Hepatocyte (in vitro differentiated cells): ENCODE results near the gene TRAF3. TPM values are rescaled to one million over a fixed set of nuclear protein-coding genes. Genes with fewer than 3 reads are reported as not detected.
"Not testable (repeated sequence)": the region's sequence is repeated elsewhere in the genome, so short reads cannot be mapped to it uniquely, and the experiment has no call there.

Source experiments
- DNase-seq: peaks from one replicate; pipeline ENCODE4 v3.0.0-alpha.2; 2016; ENCODE audit warnings: low spot score
- H2AFZ ChIP-seq: fragments of 200-600 bp; sonication (generic); 2 replicates; pipeline ENCODE4 v1.6.0; 2016; ENCODE audit warnings: antibody characterized with exemption, mild to moderate bottlenecking
- H3K27ac ChIP-seq: fragments of 200-600 bp; sonication (generic); 2 replicates; pipeline ENCODE4 v1.5.1; 2016; ENCODE audit warnings: mild to moderate bottlenecking
- H3K27me3 ChIP-seq: fragments of 200-600 bp; sonication (generic); 2 replicates; pipeline ENCODE4 v1.6.1; 2016
- H3K36me3 ChIP-seq: fragments of 200-600 bp; sonication (generic); replicated peaks from 2 replicates; pipeline ENCODE4 v1.5.1; 2016; ENCODE audit warnings: low read depth; ENCODE audit not compliant: insufficient read depth
- H3K4me1 ChIP-seq: fragments of 200-600 bp; sonication (generic); 2 replicates; pipeline ENCODE4 v1.5.1; 2016; ENCODE audit warnings: mild to moderate bottlenecking, moderate library complexity; ENCODE audit not compliant: insufficient read depth
- H3K4me2 ChIP-seq: fragments of 200-600 bp; sonication (generic); 2 replicates; pipeline ENCODE4 v1.6.0; 2016
- H3K4me3 ChIP-seq: fragments of 200-600 bp; sonication (generic); 2 replicates; pipeline ENCODE4 v1.5.1; 2016; ENCODE audit warnings: mild to moderate bottlenecking
- H3K79me2 ChIP-seq: fragments of 200-600 bp; sonication (generic); 2 replicates; pipeline ENCODE4 v1.6.0; 2017; ENCODE audit warnings: mild to moderate bottlenecking
- H3K9me2 ChIP-seq: fragments of 200-600 bp; sonication (generic); replicated peaks from 2 replicates; pipeline ENCODE4 v1.6.0; 2017; ENCODE audit warnings: mild to moderate bottlenecking; ENCODE audit not compliant: insufficient read depth
- H3K9me3 ChIP-seq: fragments of 200-600 bp; sonication (generic); 2 replicates; pipeline ENCODE4 v1.5.1; 2016; ENCODE audit warnings: low read depth, mild to moderate bottlenecking
- H4K20me1 ChIP-seq: fragments of 200-600 bp; sonication (generic); 2 replicates; pipeline ENCODE4 v1.6.0; 2016; ENCODE audit warnings: mild to moderate bottlenecking; ENCODE audit not compliant: insufficient read depth, poor library complexity, severe bottlenecking
- EZH2 ChIP-seq: fragments of 200-600 bp; sonication (generic); IDR thresholded peaks from 2 replicates; pipeline ENCODE4 v1.6.1; 2016; ENCODE audit warnings: antibody characterized with exemption, mild to moderate bottlenecking, borderline replicate concordance
- EZH2phosphoT487 ChIP-seq: fragments of 200-600 bp; sonication (generic); IDR thresholded peaks from one replicate; pipeline ENCODE4 v1.6.1; 2018; ENCODE audit warnings: antibody characterized with exemption, mild to moderate bottlenecking, low read depth, moderate library complexity; ENCODE audit not compliant: unreplicated experiment, severe bottlenecking
- WGBS: methylation state at CpG from one replicate; pipeline ENCODE4 v1.1.6; 2016; ENCODE audit warnings: low lambda C conversion rate; ENCODE audit errors: missing lambda C conversion rate; 5-methylcytosine and 5-hydroxymethylcytosine counted together
- polyA plus RNA-seq: library from polyadenylated mRNA; unstranded; fragments of >200 nt; fragmentation: Nextera tagmentation; extraction: Ambion mirVana; gene quantifications from 2 replicates; pipeline ENCODE4 v1.2.1, GENCODE V29; 2016
- total RNA-seq: library from RNA; depleted of rRNA; stranded (reverse); fragments of >200 nt; gene quantifications from 2 replicates; pipeline ENCODE4 v1.2.3, GENCODE V29; 2014
- TF ChIP-seq, protein P1 (sequence below): fragments of 200-600 bp; sonication (generic); IDR thresholded peaks from 2 replicates; pipeline ENCODE4 v1.5.1; 2016; ENCODE audit warnings: antibody characterized with exemption, mild to moderate bottlenecking; ENCODE audit not compliant: poor library complexity

The TRAF3 gene
- total and polyA plus RNA-seq, 2 experiments from 2014 or later: 8.0 to 15.8 TPM

DNA sequence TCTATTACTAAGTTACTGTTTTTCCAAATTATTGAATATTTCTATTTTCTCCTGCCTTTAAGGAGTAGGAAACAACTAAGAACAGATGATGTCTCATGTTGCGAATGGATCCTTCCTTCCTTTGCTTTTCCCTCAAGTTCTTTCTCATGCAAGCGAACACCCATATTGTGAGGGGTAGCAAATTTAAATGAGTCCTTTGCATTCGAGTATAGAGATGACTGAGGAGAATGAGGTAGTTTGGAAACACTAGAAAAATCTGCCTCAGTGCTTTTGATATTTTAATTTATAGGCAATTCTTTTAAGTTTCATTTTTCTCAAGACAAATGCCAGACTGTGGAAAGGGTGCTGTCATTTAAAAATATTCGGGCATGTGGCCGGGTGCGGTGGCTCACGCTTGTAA, 56.1 kb downstream of the TRAF3 start:
- 93% methylated on average over 7 of the region's 7 CpGs for WGBS
- no peaks in the 10 kb centered on the region for H4K20me1 ChIP-seq
- TF ChIP-seq EZH2 (no peak), EZH2phosphoT487 (no peak)
- TF ChIP-seq, protein P1, sequence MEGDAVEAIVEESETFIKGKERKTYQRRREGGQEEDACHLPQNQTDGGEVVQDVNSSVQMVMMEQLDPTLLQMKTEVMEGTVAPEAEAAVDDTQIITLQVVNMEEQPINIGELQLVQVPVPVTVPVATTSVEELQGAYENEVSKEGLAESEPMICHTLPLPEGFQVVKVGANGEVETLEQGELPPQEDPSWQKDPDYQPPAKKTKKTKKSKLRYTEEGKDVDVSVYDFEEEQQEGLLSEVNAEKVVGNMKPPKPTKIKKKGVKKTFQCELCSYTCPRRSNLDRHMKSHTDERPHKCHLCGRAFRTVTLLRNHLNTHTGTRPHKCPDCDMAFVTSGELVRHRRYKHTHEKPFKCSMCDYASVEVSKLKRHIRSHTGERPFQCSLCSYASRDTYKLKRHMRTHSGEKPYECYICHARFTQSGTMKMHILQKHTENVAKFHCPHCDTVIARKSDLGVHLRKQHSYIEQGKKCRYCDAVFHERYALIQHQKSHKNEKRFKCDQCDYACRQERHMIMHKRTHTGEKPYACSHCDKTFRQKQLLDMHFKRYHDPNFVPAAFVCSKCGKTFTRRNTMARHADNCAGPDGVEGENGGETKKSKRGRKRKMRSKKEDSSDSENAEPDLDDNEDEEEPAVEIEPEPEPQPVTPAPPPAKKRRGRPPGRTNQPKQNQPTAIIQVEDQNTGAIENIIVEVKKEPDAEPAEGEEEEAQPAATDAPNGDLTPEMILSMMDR: no peak
- H3K79me2 ChIP-seq: peaks cover 20% of the 10 kb centered on the region
- H3K9me3 ChIP-seq: no peaks in the 10 kb centered on the region
- peaks cover 6% of the 10 kb centered on the region for H3K4me1 ChIP-seq
- H3K4me3 ChIP-seq: no peak overlapping the region
- no peak overlapping the region for H3K27ac ChIP-seq
- no peaks in the 10 kb centered on the region for H3K27me3 ChIP-seq
- no peak overlapping the region for H2AFZ ChIP-seq
- no peaks in the 10 kb centered on the region for H3K9me2 ChIP-seq
- H3K4me2 ChIP-seq: no peak overlapping the region
- no peak for DNase-seq
- no peaks in the 10 kb centered on the region for H3K36me3 ChIP-seq

DNA sequence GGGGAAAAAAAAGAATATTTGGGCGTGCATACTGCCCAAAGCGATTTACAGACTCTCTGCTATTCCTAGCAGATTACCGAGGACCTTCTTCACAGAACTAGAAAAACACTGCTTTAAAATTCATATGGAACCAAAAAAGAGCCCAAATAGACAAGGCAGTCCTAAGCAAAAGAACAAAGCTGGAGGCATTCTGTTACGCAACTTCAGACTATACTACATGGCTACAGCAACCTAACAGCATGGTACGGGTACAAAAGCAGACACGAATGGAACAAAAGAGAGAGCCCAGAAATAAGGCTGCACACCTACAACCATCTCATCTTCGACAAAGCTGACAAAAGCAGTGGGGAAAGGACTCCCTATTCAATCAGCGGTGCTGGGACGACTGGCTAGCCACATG, 56.7 kb downstream of the TRAF3 start:
- DNase-seq: no peak
- no peaks in the 10 kb centered on the region for H3K27me3 ChIP-seq
- no peaks in the 10 kb centered on the region for H3K9me2 ChIP-seq
- TF ChIP-seq EZH2 (no peak), EZH2phosphoT487 (no peak)
- TF ChIP-seq, protein P1: no peak
- H3K9me3 ChIP-seq: no peaks in the 10 kb centered on the region
- no peaks in the 10 kb centered on the region for H3K36me3 ChIP-seq
- no peak overlapping the region for H3K27ac ChIP-seq
- H2AFZ ChIP-seq: no peak overlapping the region
- peaks cover 18% of the 10 kb centered on the region for H3K79me2 ChIP-seq
- H3K4me2 ChIP-seq: no peak overlapping the region
- no peaks in the 10 kb centered on the region for H4K20me1 ChIP-seq
- H3K4me1 ChIP-seq: peaks cover 4% of the 10 kb centered on the region
- H3K4me3 ChIP-seq: no peak overlapping the region
- WGBS: 97% methylated on average over 9 of the region's 9 CpGs

DNA sequence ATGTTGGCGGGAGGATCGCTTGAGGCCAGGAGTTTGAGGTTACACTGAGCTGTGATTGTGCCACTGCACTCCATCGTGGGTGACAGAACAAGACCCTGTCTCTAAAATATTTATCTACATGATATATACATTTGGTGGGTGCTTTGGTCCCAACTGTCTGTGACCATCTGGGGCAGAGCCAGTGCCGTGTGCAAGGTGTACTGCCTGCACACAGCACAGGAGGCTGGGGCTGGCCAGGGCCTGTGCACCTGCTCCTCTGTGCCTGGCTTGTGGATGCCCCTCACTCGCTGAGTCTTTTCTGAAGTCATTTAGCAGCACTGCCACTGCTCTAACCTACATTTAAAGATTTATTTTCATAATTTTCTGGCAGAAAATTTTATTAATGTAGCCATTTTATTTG, 58.7 kb downstream of the TRAF3 start:
- Histone ChIP-seq H3K9me2 (no peaks in the 10 kb centered on the region), H4K20me1 (no peaks in the 10 kb centered on the region), H3K4me2 (no peak overlapping the region), H3K79me2 (peaks cover 3% of the 10 kb centered on the region), H2AFZ (no peak overlapping the region), H3K4me3 (no peak overlapping the region), H3K36me3 (no peaks in the 10 kb centered on the region), H3K4me1 (no peaks in the 10 kb centered on the region), H3K9me3 (no peaks in the 10 kb centered on the region), H3K27me3 (no peaks in the 10 kb centered on the region), H3K27ac (no peak overlapping the region)
- 90% methylated on average over 5 of the region's 5 CpGs for WGBS
- DNase-seq: no peak
- TF ChIP-seq EZH2 (no peak), EZH2phosphoT487 (no peak)
- TF ChIP-seq, protein P1: no peak

DNA sequence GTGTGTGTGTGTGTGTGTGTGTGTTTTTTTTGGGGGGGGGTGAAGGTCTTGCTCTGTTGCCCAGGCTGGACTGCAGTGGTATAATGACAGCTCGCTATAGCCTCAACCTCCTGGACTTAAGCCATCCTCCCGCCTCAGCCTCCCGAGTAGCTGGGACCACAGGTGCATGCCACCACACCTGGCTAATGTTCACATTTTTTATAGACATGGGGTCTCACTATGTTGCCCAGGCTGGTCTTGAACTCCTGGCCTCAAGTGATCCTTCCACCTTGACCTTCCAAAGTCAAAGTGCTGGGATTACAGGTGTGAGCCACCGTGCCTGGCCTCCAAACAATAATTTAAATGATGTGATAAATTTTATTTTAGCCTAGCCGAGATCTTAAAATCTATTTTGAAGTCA, 59.9 kb downstream of the TRAF3 start:
- DNase-seq, H3K4me1 ChIP-seq, H3K27me3 ChIP-seq, H4K20me1 ChIP-seq, H3K9me3 ChIP-seq, H3K79me2 ChIP-seq, H3K36me3 ChIP-seq, H3K4me3 ChIP-seq, H3K4me2 ChIP-seq, H2AFZ ChIP-seq, H3K9me2 ChIP-seq, H3K27ac ChIP-seq: not testable (repeated sequence)
- 97% methylated on average over 5 of the region's 5 CpGs for WGBS
